Measurements from ENCODE around the gene DYNLT4. TPM values are rescaled to one million over a fixed set of nuclear protein-coding genes. Genes with fewer than 3 reads are reported as not detected.

The DYNLT4 gene
- total RNA-seq, 2 experiments from 2014 or later = 0.36 to 1.1 TPM

DNA sequence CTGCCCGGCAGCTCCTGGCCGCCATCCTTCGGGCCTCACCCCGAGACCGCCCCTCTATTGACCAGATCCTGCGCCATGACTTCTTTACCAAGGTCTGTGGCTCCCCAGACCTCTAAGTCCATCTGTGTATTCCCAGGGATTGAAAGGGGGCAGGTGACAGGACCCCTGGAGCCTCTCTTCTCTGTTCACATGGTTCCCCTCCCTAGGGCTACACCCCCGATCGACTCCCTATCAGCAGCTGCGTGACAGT, 4.2 kb downstream of the DYNLT4 start:
- intact Hi-C loops (cut with micrococcal nuclease) = loop anchor here (10.0 kb wide), 1 partner anchor 502 kb away; no protein-coding TSS in a partner anchor
- no peak for DNase-seq
- ATAC-seq = no peak
- POLR2A ChIA-PET = interaction anchor here (1.1 to 8.3 kb wide), 6 partner anchors 9 to 80 kb away, joined by 4 to 130 read pairs (median 36); partner anchors contain the start of genes RNU5D-1 and RPS8
- CTCF ChIA-PET = interaction anchor here (0.5 to 1.1 kb wide), 2 partner anchors 16 to 71 kb away, joined by 3 read pairs; no protein-coding TSS in a partner anchor
- Mint-ChIP-seq H3K36me3 (ENCODE audit: low read depth) (peaks cover 54% of the 10 kb centered on the region), H3K27ac (peak overlapping the region; percentile 87), H3K27me3 (no peaks in the 10 kb centered on the region), H3K4me1 (ENCODE audit: low read depth) (peaks cover 60% of the 10 kb centered on the region), H3K9me3 (no peaks in the 10 kb centered on the region), H3K4me3 (peak overlapping the region; percentile 84)
- TF ChIP-seq, protein P1, sequence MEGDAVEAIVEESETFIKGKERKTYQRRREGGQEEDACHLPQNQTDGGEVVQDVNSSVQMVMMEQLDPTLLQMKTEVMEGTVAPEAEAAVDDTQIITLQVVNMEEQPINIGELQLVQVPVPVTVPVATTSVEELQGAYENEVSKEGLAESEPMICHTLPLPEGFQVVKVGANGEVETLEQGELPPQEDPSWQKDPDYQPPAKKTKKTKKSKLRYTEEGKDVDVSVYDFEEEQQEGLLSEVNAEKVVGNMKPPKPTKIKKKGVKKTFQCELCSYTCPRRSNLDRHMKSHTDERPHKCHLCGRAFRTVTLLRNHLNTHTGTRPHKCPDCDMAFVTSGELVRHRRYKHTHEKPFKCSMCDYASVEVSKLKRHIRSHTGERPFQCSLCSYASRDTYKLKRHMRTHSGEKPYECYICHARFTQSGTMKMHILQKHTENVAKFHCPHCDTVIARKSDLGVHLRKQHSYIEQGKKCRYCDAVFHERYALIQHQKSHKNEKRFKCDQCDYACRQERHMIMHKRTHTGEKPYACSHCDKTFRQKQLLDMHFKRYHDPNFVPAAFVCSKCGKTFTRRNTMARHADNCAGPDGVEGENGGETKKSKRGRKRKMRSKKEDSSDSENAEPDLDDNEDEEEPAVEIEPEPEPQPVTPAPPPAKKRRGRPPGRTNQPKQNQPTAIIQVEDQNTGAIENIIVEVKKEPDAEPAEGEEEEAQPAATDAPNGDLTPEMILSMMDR (IDR thresholded peaks at IDR 0.05) = no peak

DNA sequence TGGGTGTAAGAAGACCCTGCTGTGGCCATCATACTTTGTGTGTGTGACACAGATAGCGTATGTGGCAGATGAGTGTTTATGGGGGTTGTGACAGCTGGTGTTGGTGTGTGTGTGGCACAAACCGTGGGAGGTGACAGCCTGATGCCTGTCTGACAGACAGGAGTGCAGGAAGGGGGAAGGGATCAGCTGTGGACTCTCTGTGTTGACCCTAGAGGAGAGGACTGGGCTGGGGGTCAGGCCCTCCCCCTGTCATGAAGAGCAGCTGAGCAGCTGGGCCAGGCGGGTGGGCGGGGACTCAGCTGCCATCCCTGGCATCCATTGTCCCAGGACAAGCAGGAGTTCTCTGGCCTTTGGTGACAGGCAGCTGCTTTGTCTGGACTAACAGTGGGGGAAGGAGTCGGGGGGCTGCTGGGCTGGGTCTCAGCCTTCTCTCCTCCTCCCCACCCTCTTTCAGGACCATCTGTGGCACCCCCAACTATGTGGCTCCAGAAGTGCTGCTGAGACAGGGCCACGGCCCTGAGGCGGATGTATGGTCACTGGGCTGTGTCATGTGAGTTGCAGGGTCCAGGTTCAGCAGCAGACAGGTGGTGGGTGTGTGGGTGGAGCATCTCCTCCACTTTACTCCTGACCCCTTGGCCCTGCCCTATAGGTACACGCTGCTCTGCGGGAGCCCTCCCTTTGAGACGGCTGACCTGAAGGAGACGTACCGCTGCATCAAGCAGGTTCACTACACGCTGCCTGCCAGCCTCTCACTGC, 4.7 kb downstream of the DYNLT4 start:
- POLR2A ChIA-PET = interaction anchor here (1.1 to 8.3 kb wide), 6 partner anchors 10 to 79 kb away, joined by 4 to 130 read pairs (median 36); partner anchors contain the start of genes RNU5D-1 and RPS8
- intact Hi-C loops (cut with micrococcal nuclease) = loop anchor here (10.0 kb wide), 1 partner anchor 502 kb away; no protein-coding TSS in a partner anchor
- peak overlapping the region; percentile 84 for H3K4me3 Mint-ChIP-seq

DNA sequence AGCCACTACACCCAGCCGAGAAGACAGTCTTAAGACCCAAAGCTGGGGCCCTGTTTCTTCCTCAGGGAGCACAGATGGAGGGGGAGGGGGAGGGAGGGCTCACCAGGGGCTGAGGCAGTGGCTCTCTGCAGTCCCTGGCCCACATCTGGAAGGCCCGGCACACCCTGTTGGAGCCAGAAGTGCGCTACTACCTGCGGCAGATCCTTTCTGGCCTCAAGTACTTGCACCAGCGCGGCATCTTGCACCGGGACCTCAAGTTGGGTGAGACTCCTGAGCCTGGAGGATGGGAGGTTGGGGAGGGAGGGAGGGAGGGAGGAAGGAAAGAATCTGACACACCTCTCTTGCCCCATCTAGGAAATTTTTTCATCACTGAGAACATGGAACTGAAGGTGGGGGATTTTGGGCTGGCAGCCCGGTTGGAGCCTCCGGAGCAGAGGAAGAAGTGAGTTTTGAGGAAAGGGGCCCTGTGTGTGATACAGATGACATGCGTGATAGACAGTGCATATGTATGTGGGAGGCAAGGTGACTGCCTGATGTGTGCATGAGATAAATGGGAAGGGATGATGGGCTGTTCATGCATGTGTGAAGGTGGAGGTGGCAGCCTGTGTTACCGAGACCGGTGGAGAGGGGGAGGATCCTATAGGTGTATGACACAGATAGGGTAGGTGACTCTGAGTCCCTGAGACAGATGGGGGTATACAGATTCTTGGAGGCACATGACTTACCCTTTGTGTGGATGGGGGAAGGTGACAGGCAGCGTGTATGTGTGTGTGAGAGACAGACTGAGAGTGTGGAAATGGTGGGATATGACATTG, 5.5 kb downstream of the DYNLT4 start:
- DNase-seq (peak; percentile 56), ATAC-seq (peak; percentile 3)
- ChIA-PET POLR2A (interaction anchor here (1.1 to 8.3 kb wide), 12 partner anchors 7 to 78 kb away, joined by 4 to 130 read pairs (median 30); partner anchors contain the start of genes BEST4, BTBD19, DYNLT4 and RNU5D-1), CTCF (interaction anchor here (1.6 to 3.4 kb wide), 5 partner anchors 11 to 54 kb away, joined by 4 to 15 read pairs (median 12); partner anchors contain the start of gene BEST4)
- Mint-ChIP-seq H3K9me3 (no peaks in the 10 kb centered on the region), H3K4me3 (peak overlapping the region; percentile 84), H3K27ac (peak overlapping the region; percentile 87), H3K27me3 (no peaks in the 10 kb centered on the region), H3K36me3 (ENCODE audit: low read depth) (peaks cover 49% of the 10 kb centered on the region), H3K4me1 (ENCODE audit: low read depth) (peaks cover 47% of the 10 kb centered on the region)
- TF ChIP-seq, protein P1 (IDR thresholded peaks at IDR 0.05) = no peak
- intact Hi-C loops (cut with micrococcal nuclease) = loop anchor here (10.0 kb wide), 1 partner anchor 503 kb away; no protein-coding TSS in a partner anchor

More for the DNA sequence above, 4.7 kb downstream of the DYNLT4 start:
- TF ChIP-seq, protein P1 (IDR thresholded peaks at IDR 0.05) = no peak
- CTCF ChIA-PET = interaction anchor here (0.5 to 1.1 kb wide), 2 partner anchors 16 to 71 kb away, joined by 3 read pairs; no protein-coding TSS in a partner anchor
- peak; percentile 42 for DNase-seq
- Mint-ChIP-seq H3K36me3 (ENCODE audit: low read depth) (peaks cover 54% of the 10 kb centered on the region), H3K4me1 (ENCODE audit: low read depth) (peaks cover 55% of the 10 kb centered on the region), H3K9me3 (no peaks in the 10 kb centered on the region), H3K27me3 (no peaks in the 10 kb centered on the region), H3K27ac (peak overlapping the region; percentile 87)
- no peak for ATAC-seq

DNA sequence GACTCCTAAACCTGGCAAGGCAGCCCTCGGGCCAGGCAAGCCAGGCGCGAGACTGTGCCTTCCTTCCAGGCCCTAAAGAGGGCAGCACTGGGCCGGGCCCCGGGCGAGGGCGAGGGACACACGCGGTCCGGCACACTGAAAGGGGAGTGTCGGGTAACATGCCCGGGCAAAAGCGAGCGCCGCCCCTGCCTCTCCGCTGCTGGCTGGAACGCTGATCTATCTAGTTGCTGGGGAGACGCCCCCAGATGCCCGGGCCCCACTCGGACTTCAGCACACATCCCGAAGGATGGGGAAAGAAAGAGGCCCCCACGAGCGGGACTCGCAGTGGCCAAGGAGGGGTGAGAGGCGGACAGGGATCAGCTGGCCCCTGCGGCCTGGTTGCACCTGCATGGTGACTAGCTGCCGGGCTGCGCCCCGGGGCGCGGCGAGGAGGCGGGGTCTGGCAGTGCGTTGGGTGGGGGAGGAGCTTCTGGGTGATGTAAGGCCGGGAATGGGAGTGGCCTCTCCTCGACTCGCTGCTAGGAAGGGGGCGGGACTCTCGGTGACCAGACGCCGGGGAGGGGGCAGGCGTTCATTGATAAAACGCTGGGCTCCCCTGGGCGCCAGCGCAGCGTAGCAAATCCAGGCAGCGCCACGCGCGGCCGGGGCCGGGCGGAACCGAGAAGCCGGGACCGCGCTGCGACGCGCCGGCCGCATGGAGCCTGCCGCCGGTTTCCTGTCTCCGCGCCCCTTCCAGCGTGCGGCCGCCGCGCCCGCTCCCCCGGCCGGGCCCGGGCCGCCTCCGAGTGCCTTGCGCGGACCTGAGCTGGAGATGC, 7.2 kb downstream of the DYNLT4 start, which contains the start of gene PLK3:
Gene PLK3 (plus strand): TSS at position 608 of the 815 bp plus-strand sequence. CDS start 87 bp downstream, at position 695.
- Mint-ChIP-seq H3K27ac (peak within 1 kb of the TSS; percentile 100), H3K9me3 (no peaks in the 10 kb centered on the region), H3K27me3 (no peaks in the 10 kb centered on the region), H3K36me3 (ENCODE audit: low read depth) (peaks cover 38% of the 10 kb centered on the region), H3K4me3 (peak within 1 kb of the TSS; percentile 84), H3K4me1 (ENCODE audit: low read depth) (peaks cover 35% of the 10 kb centered on the region)
- DNase-seq (peak; percentile 99), ATAC-seq (peak; percentile 90)
- TF ChIP-seq, protein P1 (IDR thresholded peaks at IDR 0.05) = peak; percentile 76
- POLR2A ChIA-PET = interaction anchor here (1.0 to 8.3 kb wide), 11 partner anchors 9 to 505 kb away, joined by 3 to 130 read pairs (median 32); partner anchors contain the start of genes BEST4, BTBD19, DYNLT4 and RNU5D-1
- CTCF ChIA-PET = interaction anchor here (0.7 to 4.6 kb wide), 18 partner anchors 10 to 167 kb away, joined by 3 to 51 read pairs (median 4); partner anchors contain the start of genes BEST4, BTBD19 and RNU5D-1
- intact Hi-C loops (cut with micrococcal nuclease) = loop anchor here (10.0 kb wide), 1 partner anchor 505 kb away; no protein-coding TSS in a partner anchor

Data from activated CD8-positive, alpha-beta T cell treated with anti-CD3 and anti-CD28 coated beads for 36 hours (primary cell).